Measurements from ENCODE around the gene NDUFS8.

NDUFS8 gene

GRCh38 chr11:68003846-68004550 is 26.5 kb upstream of the NDUFS8 start, which contains the start of gene UNC93B1:
Gene UNC93B1 (minus strand): TSS chr11:68004097. CDS start chr11:68004043, 54 bp downstream.
- peak; percentile 92 for DNase-seq

GRCh38 chr11:68004551-68005335 is 25.7 kb upstream of the NDUFS8 start:
- DNase-seq, result no peak

GRCh38 chr11:68006606-68007166 is 23.8 kb upstream of the NDUFS8 start:
- no peak for DNase-seq

GRCh38 chr11:68007498-68008380 is 22.7 kb upstream of the NDUFS8 start:
- no peak for DNase-seq

- no peak for DNase-seq
Measured at GRCh38 chr11:68008381-68009337, 21.8 kb upstream of the NDUFS8 start.

- no peak for DNase-seq
Measured at GRCh38 chr11:68009391-68010089, 20.9 kb upstream of the NDUFS8 start.

GRCh38 chr11:68010090-68011041 is 20.1 kb upstream of the NDUFS8 start, which contains the start of gene ALDH3B1:
Gene ALDH3B1 (plus strand): TSS chr11:68010327. CDS start chr11:68015298, 4,971 bp downstream.
- no peak for DNase-seq

GRCh38 chr11:68011051-68011943 is 19.2 kb upstream of the NDUFS8 start:
- DNase-seq, result no peak

GRCh38 chr11:68012044-68012842 is 18.2 kb upstream of the NDUFS8 start:
- no peak for DNase-seq

GRCh38 chr11:68012843-68013610 is 17.5 kb upstream of the NDUFS8 start:
- no peak for DNase-seq

GRCh38 chr11:68013611-68014156 is 16.8 kb upstream of the NDUFS8 start:
- no peak for DNase-seq

GRCh38 chr11:68014157-68014946 is 16.1 kb upstream of the NDUFS8 start:
- DNase-seq, result no peak

- DNase-seq, result no peak
Measured at GRCh38 chr11:68014947-68015447, 15.5 kb upstream of the NDUFS8 start.

GRCh38 chr11:68015467-68015866 is 15.0 kb upstream of the NDUFS8 start:
- no peak for DNase-seq

- DNase-seq, result no peak
Measured at GRCh38 chr11:68016161-68016903, 14.1 kb upstream of the NDUFS8 start.

Measured in activated CD4-positive, alpha-beta T cell treated with anti-CD3 and anti-CD28 coated beads, Interleukin-2, Interleukin-6, amounts not matched to agents 100 ng/mL and 50 ng/mL, durations not matched to agents 16 hours and 8 hours (primary cell).